GM12891 (cell line): ENCODE data around the gene UBE2I.

ENCODE experiments used
- PAX5 ChIP-seq: IDR thresholded peaks from 2 replicates; pipeline ENCODE4 v1.6.1; 2011; ENCODE audit warnings: low read length, moderate library complexity, mild to moderate bottlenecking; ENCODE audit not compliant: insufficient read depth, severe bottlenecking
- POLR2A ChIP-seq: IDR thresholded peaks from 2 replicates; pipeline ENCODE4 v1.6.1; 2011; ENCODE audit warnings: low read depth, low read length, control low read depth
- POLR2AphosphoS5 ChIP-seq: IDR thresholded peaks from 2 replicates; pipeline ENCODE4 v1.6.1; 2011; ENCODE audit warnings: low read depth, low read length, control low read depth
- POU2F2 ChIP-seq: IDR thresholded peaks from 2 replicates; pipeline ENCODE4 v1.6.1; 2011; ENCODE audit warnings: low read depth, mild to moderate bottlenecking, control low read depth, low read length, moderate library complexity
- SPI1 ChIP-seq: IDR thresholded peaks from 2 replicates; pipeline ENCODE4 v1.6.1; 2011; ENCODE audit warnings: low read depth, low read length, control low read depth
- TAF1 ChIP-seq: IDR thresholded peaks from 2 replicates; pipeline ENCODE4 v1.6.1; 2011; ENCODE audit warnings: low read depth, low read length, control low read depth

DNA sequence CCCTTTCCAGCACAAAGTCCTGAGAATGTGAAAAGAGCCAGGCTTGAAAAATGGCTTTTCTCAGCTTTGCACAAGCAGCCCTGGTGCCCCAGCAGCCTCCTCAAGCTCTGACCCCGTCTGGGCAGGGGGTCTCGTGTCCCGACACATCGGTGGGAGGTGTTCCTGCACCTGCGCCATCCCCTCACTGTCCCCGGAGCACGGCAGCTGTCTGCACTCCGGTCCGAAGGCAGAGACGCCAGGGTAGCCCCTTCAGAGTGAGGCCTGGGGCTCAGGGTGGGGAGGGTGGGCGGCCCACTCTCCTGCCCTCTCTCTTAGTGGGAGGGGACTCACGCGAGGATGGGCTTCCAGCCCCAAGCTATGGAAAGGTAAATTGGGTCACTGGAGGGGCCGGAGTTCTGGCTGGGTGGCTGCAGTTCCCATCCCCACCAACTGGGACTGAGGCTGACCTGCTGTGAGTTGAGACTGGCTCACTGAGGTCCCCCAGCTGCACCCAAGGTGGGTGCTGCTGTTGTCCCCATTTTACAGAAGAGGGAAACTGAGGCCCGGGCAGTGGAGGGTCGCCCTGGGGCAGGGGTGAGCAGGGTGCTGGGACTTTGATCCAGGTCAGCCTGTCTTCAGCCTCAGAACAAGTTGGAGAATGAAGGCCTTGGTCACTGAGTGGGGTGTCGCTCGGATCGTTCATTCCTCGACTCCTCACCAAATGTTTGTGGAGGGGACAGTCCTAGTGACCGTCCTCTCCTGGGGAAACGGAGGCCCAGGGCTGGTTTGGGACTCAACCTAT lies 21.7 kb downstream of the UBE2I start:
- TF ChIP-seq POLR2A = no peak
- no peak for TF ChIP-seq POLR2AphosphoS5
- TF ChIP-seq SPI1 = no peak
- TF ChIP-seq TAF1 = no peak
- no peak for TF ChIP-seq PAX5
- no peak for TF ChIP-seq POU2F2
